Osteoblast (primary cell): ENCODE measurements around the gene CPHXL. TPM values are rescaled to one million over a fixed set of nuclear protein-coding genes. Genes with fewer than 3 reads are reported as not detected.

Experiments
- DNase-seq: peaks from one replicate; pipeline ENCODE4 v3.0.0; 2011; ENCODE audit warnings: low spot score, mixed read lengths; ENCODE audit not compliant: insufficient read length; ENCODE audit errors: missing footprints
- H2AFZ ChIP-seq: 2 replicates; pipeline ENCODE4 v1.6.0; 2011; ENCODE audit warnings: mild to moderate bottlenecking, low read length
- H3K27ac ChIP-seq: 2 replicates; pipeline ENCODE4 v1.5.1; 2011; ENCODE audit warnings: mild to moderate bottlenecking, low read depth, low read length, moderate library complexity
- H3K27me3 ChIP-seq: 2 replicates; pipeline ENCODE4 v1.6.0; 2012; ENCODE audit warnings: mild to moderate bottlenecking, control low read depth, inconsistent platforms, low read length, moderate library complexity; ENCODE audit not compliant: insufficient read depth
- H3K36me3 ChIP-seq: 2 replicates; pipeline ENCODE4 v1.5.1; 2011; ENCODE audit warnings: mild to moderate bottlenecking, low read length, control low read depth, moderate library complexity; ENCODE audit not compliant: insufficient read depth
- H3K4me1 ChIP-seq: 2 replicates; pipeline ENCODE4 v1.5.1; 2011; ENCODE audit warnings: mild to moderate bottlenecking, low read length, control low read depth, moderate library complexity; ENCODE audit not compliant: insufficient read depth
- H3K4me2 ChIP-seq: 2 replicates; pipeline ENCODE4 v1.6.0; 2011; ENCODE audit warnings: mild to moderate bottlenecking, low read length; ENCODE audit not compliant: insufficient read depth
- H3K4me3 ChIP-seq: fragments of 200-600 bp; sonication (generic); 3 replicates; pipeline ENCODE4 v1.5.1; 2012; ENCODE audit warnings: mild to moderate bottlenecking, low read length, inconsistent platforms; ENCODE audit not compliant: insufficient read depth
- H3K79me2 ChIP-seq: 2 replicates; pipeline ENCODE4 v1.6.0; 2012; ENCODE audit warnings: mild to moderate bottlenecking, low read length, control low read depth, inconsistent platforms; ENCODE audit not compliant: insufficient read depth
- H3K9me3 ChIP-seq: 2 replicates; pipeline ENCODE4 v1.5.1; 2011; ENCODE audit warnings: low read depth, low read length, control low read depth
- H4K20me1 ChIP-seq: 2 replicates; pipeline ENCODE4 v1.6.0; 2012; ENCODE audit warnings: mild to moderate bottlenecking, low read length, control low read depth; ENCODE audit not compliant: insufficient read depth
- CTCF ChIP-seq: IDR thresholded peaks from 2 replicates; pipeline ENCODE4 v1.5.1; 2011; ENCODE audit warnings: mild to moderate bottlenecking, low read depth, low read length, moderate library complexity; ENCODE audit errors: extremely low read depth
- total RNA-seq: library from RNA; depleted of rRNA; stranded (reverse); fragments of >200 nt; gene quantifications from 2 replicates; pipeline ENCODE4 v1.2.3, GENCODE V29; 2012

CPHXL gene
- total RNA-seq, 1 donor, result not detected

GRCh38 chr16:75758215-75758614 lies 31.9 kb upstream of the CPHXL start:
- TF ChIP-seq CTCF, result no peak
- Histone ChIP-seq H2AFZ (no peak overlapping the region), H3K36me3 (no peaks in the 10 kb centered on the region), H3K4me3 (no peak overlapping the region), H3K4me2 (peak overlapping the region; percentile 24), H3K4me1 (peaks cover 7% of the 10 kb centered on the region), H3K27ac (no peak overlapping the region), H4K20me1 (no peaks in the 10 kb centered on the region), H3K79me2 (no peaks in the 10 kb centered on the region), H3K27me3 (no peaks in the 10 kb centered on the region), H3K9me3 (no peaks in the 10 kb centered on the region)
- peak; percentile 77 for DNase-seq

GRCh38 chr16:75754141-75754540 lies 27.9 kb upstream of the CPHXL start:
- Histone ChIP-seq H3K4me2 (no peak overlapping the region), H4K20me1 (no peaks in the 10 kb centered on the region), H2AFZ (no peak overlapping the region), H3K79me2 (no peaks in the 10 kb centered on the region), H3K27me3 (no peaks in the 10 kb centered on the region), H3K9me3 (no peaks in the 10 kb centered on the region), H3K4me1 (peaks cover 7% of the 10 kb centered on the region), H3K36me3 (no peaks in the 10 kb centered on the region), H3K27ac (no peak overlapping the region), H3K4me3 (no peak overlapping the region)
- TF ChIP-seq CTCF, result no peak
- no peak for DNase-seq

DNA sequence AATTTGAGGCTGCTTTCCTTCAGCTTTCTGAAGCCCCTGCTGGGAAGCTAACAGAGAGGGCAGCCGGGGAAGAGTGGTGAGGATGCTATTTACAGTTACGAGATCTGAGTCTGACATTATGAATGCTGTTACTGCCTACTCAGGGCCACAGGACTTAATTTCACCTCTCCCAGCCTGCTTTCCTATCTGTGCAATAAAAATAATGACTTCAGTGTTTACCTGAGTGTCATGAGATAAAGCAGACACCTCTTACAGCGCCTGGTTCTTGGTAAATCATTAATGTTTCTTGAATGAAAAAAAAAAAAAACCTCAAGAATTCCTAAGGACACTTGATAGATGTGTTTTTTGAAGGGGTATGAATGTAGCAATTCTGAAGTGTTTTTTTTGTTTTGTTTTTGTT lies 24.2 kb upstream of the CPHXL start:
- no peaks in the 10 kb centered on the region for H3K9me3 ChIP-seq
- H3K27ac ChIP-seq, result no peak overlapping the region
- no peaks in the 10 kb centered on the region for H3K4me1 ChIP-seq
- DNase-seq, result no peak
- H3K79me2 ChIP-seq, result no peaks in the 10 kb centered on the region
- H3K4me2 ChIP-seq, result no peak overlapping the region
- H2AFZ ChIP-seq, result no peak overlapping the region
- H3K27me3 ChIP-seq, result no peaks in the 10 kb centered on the region
- no peaks in the 10 kb centered on the region for H4K20me1 ChIP-seq
- no peak for TF ChIP-seq CTCF
- no peaks in the 10 kb centered on the region for H3K36me3 ChIP-seq
- H3K4me3 ChIP-seq, result no peak overlapping the region

DNA sequence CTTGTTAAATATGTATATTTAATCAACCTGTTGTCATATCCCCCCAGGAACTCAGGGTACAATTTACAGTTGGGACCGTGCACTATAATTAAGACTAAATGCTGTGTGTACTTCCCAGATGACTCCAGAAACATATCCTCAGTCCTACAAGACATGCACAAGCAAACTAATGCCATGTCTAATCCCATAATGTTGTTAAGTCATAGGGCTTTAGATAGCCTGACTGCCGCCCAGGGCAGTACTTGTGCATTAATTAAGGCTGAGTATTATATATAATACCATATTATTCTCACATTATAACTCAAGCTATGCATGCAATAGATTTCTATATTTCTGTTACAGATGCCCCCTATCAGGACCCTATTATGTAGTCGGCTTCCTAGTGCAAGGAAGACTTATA lies 20.1 kb upstream of the CPHXL start:
- Histone ChIP-seq H2AFZ (no peak overlapping the region), H3K36me3 (no peaks in the 10 kb centered on the region), H3K27ac (no peak overlapping the region), H3K79me2 (no peaks in the 10 kb centered on the region), H3K4me2 (no peak overlapping the region), H3K9me3 (no peaks in the 10 kb centered on the region), H3K4me3 (no peak overlapping the region), H4K20me1 (no peaks in the 10 kb centered on the region), H3K4me1 (no peaks in the 10 kb centered on the region), H3K27me3 (no peaks in the 10 kb centered on the region)
- TF ChIP-seq CTCF, result no peak
- no peak for DNase-seq
